A549 (cell line): ENCODE data around the gene CATSPERZ. TPM values are rescaled to one million over a fixed set of nuclear protein-coding genes. Genes with fewer than 3 reads are reported as not detected.
A peak's percentile ranks its signal among the peaks of the same experiment; 100 is the strongest.

ENCODE experiments used
- ATAC-seq, 2 experiments: fragments of 200-7000 bp in 1 of 2; fragments of >200 bp in 1 of 2; cut with Nextera tagmentation in 1 of 2; cut with Tn5 transposase in 1 of 2; 3 replicates each; pipeline versions ENCODE4 v1.8.0 to v1.9.1; 2018 to 2020; ENCODE audit warnings: mild to moderate bottlenecking in 1 of 2, moderate library complexity in 1 of 2
- CTCF ChIA-PET: fragments of 300-600 bp; sonication (Branson Sonifier 250); formaldehyde crosslinking; extraction: SDS; loops from one replicate; lab custom pipeline; 2021; ENCODE audit warnings: antibody characterized with exemption, inconsistent platforms; lab: Yijun Ruan, JAX
- POLR2A ChIA-PET: fragments of 350-600 bp; formaldehyde crosslinking; extraction: SDS; loops from one replicate; lab custom pipeline; 2021; ENCODE audit warnings: antibody characterized with exemption, inconsistent platforms; lab: Yijun Ruan, JAX
- DNase-seq, 2 experiments: peaks; one replicate each; pipeline versions ENCODE4 v3.0.0 to v3.0.0-alpha.2; 2011 to 2016; ENCODE audit warnings: low read depth in 1 of 2, low spot score in 1 of 2
- FAIRE-seq: peaks from 2 replicates; lab custom pipeline; 2011; peaks lifted over from hg19 to GRCh38; lab: Jason Lieb, UNC
- H3K27ac ChIP-seq, 2 experiments: fragments of >200 bp; sonication (Bioruptor Twin); formaldehyde crosslinking; 3 replicates each; pipeline ENCODE4 v1.5.1; 2016 to 2017
- H3K4me1 ChIP-seq: fragments of >200 bp; sonication (Bioruptor Twin); formaldehyde crosslinking; 3 replicates; pipeline ENCODE4 v1.6.1; 2016
- H3K4me2 ChIP-seq: fragments of >200 bp; sonication (Bioruptor Twin); formaldehyde crosslinking; 3 replicates; pipeline ENCODE4 v1.6.1; 2016
- H3K4me3 ChIP-seq: fragments of >200 bp; sonication (Bioruptor Twin); formaldehyde crosslinking; 3 replicates; pipeline ENCODE4 v1.5.1; 2016
- H3K9me3 ChIP-seq: fragments of >200 bp; sonication (Bioruptor Twin); formaldehyde crosslinking; 3 replicates; pipeline ENCODE4 v1.6.1; 2016
- FOSB ChIP-seq: fragments of 250-450 bp; sonication (Bioruptor Pico); IDR thresholded peaks from 2 replicates; pipeline ENCODE4 v1.5.0; 2020; ENCODE audit warnings: mild to moderate bottlenecking, moderate library complexity
- FOXS1 ChIP-seq: fragments of 250-450 bp; sonication (Bioruptor Pico); IDR thresholded peaks from 2 replicates; pipeline ENCODE4 v1.5.0; 2020; ENCODE audit warnings: mild to moderate bottlenecking, moderate library complexity
- HDAC2 ChIP-seq: fragments of 200-600 bp; sonication (generic); IDR thresholded peaks from 2 replicates; pipeline ENCODE4 v1.6.1; 2016
- HEYL ChIP-seq: fragments of 250-450 bp; sonication (Bioruptor Pico); IDR thresholded peaks from 2 replicates; pipeline ENCODE4 v1.8.0; 2021; ENCODE audit warnings: mild to moderate bottlenecking, moderate library complexity
- HOXA7 ChIP-seq: fragments of 250-450 bp; sonication (Bioruptor Pico); IDR thresholded peaks from 2 replicates; pipeline ENCODE4 v1.5.0; 2020; ENCODE audit warnings: mild to moderate bottlenecking, moderate library complexity
- JUNB ChIP-seq: fragments of >200 bp; sonication (Bioruptor Twin); formaldehyde crosslinking; IDR thresholded peaks from 2 replicates; pipeline ENCODE4 v1.6.1; 2016
- MAZ ChIP-seq: fragments of 150-350 bp; IDR thresholded peaks from 2 replicates; pipeline ENCODE4 v1.6.1; 2014; ENCODE audit warnings: antibody characterized with exemption, low read depth, low read length, borderline replicate concordance
- NPAS2 ChIP-seq: fragments of 250-450 bp; sonication (Bioruptor Pico); IDR thresholded peaks from 2 replicates; pipeline ENCODE4 v1.8.0; 2022; ENCODE audit warnings: mild to moderate bottlenecking, moderate library complexity, borderline replicate concordance
- PHF8 ChIP-seq: fragments of 200-600 bp; sonication (generic); IDR thresholded peaks from 2 replicates; pipeline ENCODE4 v1.6.1; 2016; ENCODE audit warnings: low read depth, mild to moderate bottlenecking, antibody characterized with exemption, moderate library complexity, borderline replicate concordance
- POLR2A ChIP-seq: IDR thresholded peaks from 2 replicates; pipeline ENCODE4 v1.6.1; 2012; ENCODE audit warnings: mild to moderate bottlenecking, low read length
- RAD21 ChIP-seq, 2 experiments: fragments of >200 bp in 1 of 2; sonication (Bioruptor Twin) in 1 of 2; formaldehyde crosslinking in 1 of 2; IDR thresholded peaks in 1 of 2; conservative IDR thresholded peaks in 1 of 2; 2 replicates in 1 of 2; 3 replicates in 1 of 2; pipeline ENCODE4 v1.6.1; 2012 to 2018; ENCODE audit warnings: inconsistent platforms in 1 of 2
- RARB ChIP-seq: fragments of 250-450 bp; sonication (Bioruptor Pico); IDR thresholded peaks from 2 replicates; pipeline ENCODE4 v1.8.0; 2021; ENCODE audit warnings: mild to moderate bottlenecking, moderate library complexity
- SMC3 ChIP-seq: fragments of >200 bp; sonication (Bioruptor Twin); formaldehyde crosslinking; IDR thresholded peaks from 3 replicates; pipeline ENCODE4 v1.6.1; 2018; ENCODE audit warnings: inconsistent platforms
- SREBF2 ChIP-seq: fragments of 450-650 bp; IDR thresholded peaks from 2 replicates; pipeline ENCODE4 v1.6.1; 2014; ENCODE audit warnings: mild to moderate bottlenecking, moderate library complexity
- ZNF302 ChIP-seq: fragments of 250-450 bp; sonication (Bioruptor Pico); IDR thresholded peaks from 2 replicates; pipeline ENCODE4 v1.9.0; 2021; ENCODE audit warnings: inconsistent platforms, mild to moderate bottlenecking, moderate library complexity
- WGBS: methylation state at CpG from one replicate; pipeline ENCODE4 v1.1.6; 2017; ENCODE audit errors: missing lambda C conversion rate; 5-methylcytosine and 5-hydroxymethylcytosine counted together
- polyA plus RNA-seq, 4 experiments: library from polyadenylated mRNA; depleted of rRNA in 3 of 4; stranded (reverse); fragments of >200 nt; fragmentation: RNase III in 1 of 4; extraction: RNeasy Plus Mini Kit Qiagen cat#74134 plus additional on column Dnase treatment in 1 of 4; gene quantifications; 2 replicates in 3 of 4; 3 replicates in 1 of 4; pipeline ENCODE4 v1.2.3, GENCODE V29; 2011 to 2017
- TF ChIP-seq, protein P1 (sequence below): IDR thresholded peaks from 2 replicates; pipeline ENCODE4 v1.6.1; 2012
- TF ChIP-seq, protein P2 (sequence below): fragments of 250-450 bp; sonication (Bioruptor Pico); IDR thresholded peaks from 2 replicates; pipeline ENCODE4 v1.5.0; 2021; ENCODE audit warnings: mild to moderate bottlenecking, moderate library complexity, borderline replicate concordance
- TF ChIP-seq, protein P3 (sequence below): fragments of 450-650 bp; IDR thresholded peaks from 2 replicates; pipeline ENCODE4 v1.6.1; 2014; ENCODE audit warnings: antibody characterized with exemption
- TF ChIP-seq, protein P4 (sequence below): fragments of 250-450 bp; sonication (Bioruptor Pico); IDR thresholded peaks from 2 replicates; pipeline ENCODE4 v1.5.0; 2020; ENCODE audit warnings: low read depth, mild to moderate bottlenecking, moderate library complexity
- TF ChIP-seq, protein P5 (sequence below): fragments of >200 bp; sonication (Bioruptor Twin); formaldehyde crosslinking; IDR thresholded peaks from 3 replicates; pipeline ENCODE4 v1.6.1; 2016
- TF ChIP-seq, protein P6 (sequence below): IDR thresholded peaks from 2 replicates; pipeline ENCODE4 v1.6.1; 2012; ENCODE audit warnings: low read depth, borderline replicate concordance
- TF ChIP-seq, protein P7 (sequence below): fragments of >200 bp; sonication (Bioruptor Twin); formaldehyde crosslinking; IDR thresholded peaks from 3 replicates; pipeline ENCODE4 v1.5.1; 2016

CATSPERZ gene
- polyA plus RNA-seq, 2 of the 4 experiments (the other 2 are of a cell fraction) = 1.9 to 3.4 TPM

DNA sequence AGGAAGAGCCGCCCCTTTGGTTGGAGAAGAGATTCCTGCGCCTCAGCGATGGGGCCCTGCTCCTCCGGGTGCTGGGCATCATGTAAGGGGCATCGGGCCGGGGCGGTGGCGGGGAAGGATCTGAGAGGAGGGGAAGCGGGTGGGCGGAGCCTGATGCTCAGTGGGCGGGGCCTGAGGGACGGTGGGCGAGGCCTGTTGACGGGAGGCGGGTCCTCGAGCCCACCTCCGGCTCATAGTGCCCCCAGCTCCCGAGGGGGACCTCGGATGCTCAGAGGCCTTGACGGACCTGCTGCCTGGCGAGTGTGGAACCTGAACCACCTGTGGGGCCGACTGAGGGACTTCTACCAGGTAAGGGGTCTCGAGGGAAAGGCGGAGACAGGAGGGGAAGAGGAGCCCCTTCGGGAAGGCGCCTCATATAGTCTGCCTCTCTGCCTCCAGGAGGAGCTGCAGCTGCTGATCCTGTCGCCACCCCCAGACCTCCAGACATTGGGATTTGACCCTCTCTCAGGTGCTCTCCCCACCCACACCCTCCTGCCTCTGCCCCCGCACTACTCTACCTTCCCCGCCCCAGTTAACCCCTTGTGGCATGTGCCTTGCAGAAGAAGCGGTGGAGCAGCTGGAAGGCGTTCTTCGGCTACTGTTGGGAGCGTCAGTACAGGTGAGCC, 40.6 kb downstream of the CATSPERZ start (continued):
- TF ChIP-seq, protein P1, sequence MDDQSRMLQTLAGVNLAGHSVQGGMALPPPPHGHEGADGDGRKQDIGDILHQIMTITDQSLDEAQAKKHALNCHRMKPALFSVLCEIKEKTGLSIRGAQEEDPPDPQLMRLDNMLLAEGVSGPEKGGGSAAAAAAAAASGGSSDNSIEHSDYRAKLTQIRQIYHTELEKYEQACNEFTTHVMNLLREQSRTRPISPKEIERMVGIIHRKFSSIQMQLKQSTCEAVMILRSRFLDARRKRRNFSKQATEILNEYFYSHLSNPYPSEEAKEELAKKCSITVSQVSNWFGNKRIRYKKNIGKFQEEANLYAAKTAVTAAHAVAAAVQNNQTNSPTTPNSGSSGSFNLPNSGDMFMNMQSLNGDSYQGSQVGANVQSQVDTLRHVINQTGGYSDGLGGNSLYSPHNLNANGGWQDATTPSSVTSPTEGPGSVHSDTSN = no peak

DNA sequence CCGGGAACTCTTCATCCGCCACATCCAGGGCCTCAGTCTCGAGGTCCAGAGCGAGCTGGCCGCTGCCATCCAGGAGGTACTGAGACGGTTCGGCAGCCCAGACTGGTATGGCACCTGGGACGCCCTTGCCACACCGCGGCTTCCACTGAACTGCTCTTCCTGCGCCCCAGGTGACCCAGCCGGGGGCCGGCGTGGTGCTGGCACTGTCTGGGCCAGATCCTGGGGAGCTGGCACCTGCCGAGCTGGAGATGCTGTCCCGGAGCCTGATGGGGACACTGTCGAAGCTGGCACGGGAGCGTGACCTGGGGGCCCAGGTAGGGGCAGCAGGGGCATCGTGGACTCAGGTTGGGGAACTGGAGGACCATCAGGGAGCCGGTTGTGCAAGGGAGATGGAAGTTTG, 41.3 kb downstream of the CATSPERZ start:
- ATAC-seq = no peak
- Histone ChIP-seq H3K27ac (no peak overlapping the region; a peak in 1 of 6 replicates), H3K4me2 (no peak overlapping the region; the same call in 2 of the 3 replicates), H3K9me3 (no peaks in the 10 kb centered on the region), H3K4me1 (peaks cover 14% of the 10 kb centered on the region), H3K4me3 (no peak overlapping the region)
- no peak for DNase-seq
- no peak for TF ChIP-seq FOSB
- no peak for TF ChIP-seq POLR2A
- no peak for TF ChIP-seq HDAC2
- no peak for TF ChIP-seq JUNB
- TF ChIP-seq, protein P2, sequence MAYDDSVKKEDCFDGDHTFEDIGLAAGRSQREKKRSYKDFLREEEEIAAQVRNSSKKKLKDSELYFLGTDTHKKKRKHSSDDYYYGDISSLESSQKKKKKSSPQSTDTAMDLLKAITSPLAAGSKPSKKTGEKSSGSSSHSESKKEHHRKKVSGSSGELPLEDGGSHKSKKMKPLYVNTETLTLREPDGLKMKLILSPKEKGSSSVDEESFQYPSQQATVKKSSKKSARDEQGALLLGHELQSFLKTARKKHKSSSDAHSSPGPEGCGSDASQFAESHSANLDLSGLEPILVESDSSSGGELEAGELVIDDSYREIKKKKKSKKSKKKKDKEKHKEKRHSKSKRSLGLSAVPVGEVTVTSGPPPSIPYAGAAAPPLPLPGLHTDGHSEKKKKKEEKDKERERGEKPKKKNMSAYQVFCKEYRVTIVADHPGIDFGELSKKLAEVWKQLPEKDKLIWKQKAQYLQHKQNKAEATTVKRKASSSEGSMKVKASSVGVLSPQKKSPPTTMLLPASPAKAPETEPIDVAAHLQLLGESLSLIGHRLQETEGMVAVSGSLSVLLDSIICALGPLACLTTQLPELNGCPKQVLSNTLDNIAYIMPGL (CRISPR knock-in tag) = no peak
- TF ChIP-seq NPAS2 = no peak
- no peak for TF ChIP-seq RARB (CRISPR knock-in tag)
- no peak for TF ChIP-seq HEYL (CRISPR knock-in tag)
- no peak for TF ChIP-seq MAZ
- no peak for TF ChIP-seq RAD21 (conservative IDR thresholded peaks at IDR 0.05 in 1 of 2, IDR thresholded peaks at IDR 0.05 in 1 of 2)
- TF ChIP-seq FOXS1 (CRISPR knock-in tag) = no peak
- TF ChIP-seq SREBF2 = no peak
- TF ChIP-seq, protein P3, sequence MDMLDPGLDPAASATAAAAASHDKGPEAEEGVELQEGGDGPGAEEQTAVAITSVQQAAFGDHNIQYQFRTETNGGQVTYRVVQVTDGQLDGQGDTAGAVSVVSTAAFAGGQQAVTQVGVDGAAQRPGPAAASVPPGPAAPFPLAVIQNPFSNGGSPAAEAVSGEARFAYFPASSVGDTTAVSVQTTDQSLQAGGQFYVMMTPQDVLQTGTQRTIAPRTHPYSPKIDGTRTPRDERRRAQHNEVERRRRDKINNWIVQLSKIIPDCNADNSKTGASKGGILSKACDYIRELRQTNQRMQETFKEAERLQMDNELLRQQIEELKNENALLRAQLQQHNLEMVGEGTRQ = no peak
- TF ChIP-seq ZNF302 (CRISPR knock-in tag) = no peak
- WGBS = 96% methylated on average over 8 of the region's 21 CpGs
- ChIA-PET POLR2A (interaction anchor here (0.6 to 1.6 kb wide), 4 partner anchors 13 to 24 kb away, joined by 7 to 24 read pairs (median 7); partner anchors contain the start of genes PRDX5 and TRMT112), CTCF (interaction anchor here (0.5 to 33.9 kb wide), 12 partner anchors 13 to 934 kb away, joined by 3 to 996 read pairs (median 3); partner anchors contain the start of genes CATSPERZ, ESRRA, PRDX5 and TRMT112)
- FAIRE-seq = no peak

DNA sequence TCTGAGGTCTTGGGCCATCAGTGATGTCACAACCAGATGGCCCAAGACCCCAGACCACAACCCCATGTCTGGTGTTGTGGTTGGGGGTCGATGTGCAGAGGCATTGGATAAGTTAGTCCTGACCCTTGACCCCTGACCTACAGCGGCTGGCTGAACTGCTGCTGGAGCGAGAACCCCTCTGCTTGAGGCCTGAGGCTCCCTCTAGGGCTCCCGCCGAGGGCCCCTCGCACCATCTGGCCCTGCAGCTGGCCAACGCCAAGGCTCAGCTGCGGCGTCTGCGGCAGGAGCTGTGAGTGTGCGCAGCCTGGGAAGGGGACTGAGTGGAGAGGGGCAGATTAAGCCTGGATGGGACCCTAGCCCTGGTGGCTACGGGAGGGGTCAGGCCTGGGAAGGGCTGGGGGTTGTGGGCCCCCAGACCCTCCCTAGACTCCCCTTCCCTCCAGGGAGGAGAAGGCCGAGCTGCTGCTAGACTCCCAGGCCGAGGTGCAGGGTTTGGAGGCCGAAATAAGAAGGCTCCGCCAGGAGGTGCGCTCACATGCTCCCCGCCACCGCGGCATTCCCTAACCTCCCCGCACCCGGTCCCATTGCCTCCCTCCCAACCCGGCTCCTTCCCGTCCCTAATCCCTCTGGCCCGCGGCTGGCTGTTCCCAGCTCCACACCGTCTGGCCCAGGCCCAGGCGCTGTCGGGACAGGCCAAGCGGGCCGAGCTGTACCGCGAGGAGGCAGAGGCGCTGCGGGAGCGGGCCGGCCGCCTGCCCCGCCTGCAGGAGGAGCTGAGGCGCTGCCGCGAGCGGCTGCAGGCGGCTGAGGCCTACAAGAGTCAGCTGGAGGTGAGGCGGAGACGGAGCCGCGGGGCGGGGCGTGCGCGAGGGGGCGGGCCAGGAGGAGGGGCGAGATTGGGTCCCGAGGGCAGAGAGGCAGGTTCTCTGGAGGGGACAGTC, 42.0 kb downstream of the CATSPERZ start:
- 46% methylated on average over 28 of the region's 55 CpGs for WGBS
- FAIRE-seq = no peak
- Histone ChIP-seq H3K9me3 (no peaks in the 10 kb centered on the region), H3K4me3 (peak overlapping the region; percentile 38), H3K4me1 (peaks cover 18% of the 10 kb centered on the region), H3K4me2 (peak overlapping the region; percentile 88), H3K27ac (peak overlapping the region; percentile 88 to 93)
- DNase-seq = peak; percentile 91 to 93
- ChIA-PET CTCF (interaction anchor here (0.7 to 33.9 kb wide), 11 partner anchors 12 to 303 kb away, joined by 3 to 996 read pairs (median 5); partner anchors contain the start of genes CATSPERZ, ESRRA, PRDX5 and TRMT112), POLR2A (interaction anchor here (0.6 to 1.5 kb wide), 9 partner anchors 10 to 101 kb away, joined by 3 to 24 read pairs (median 4); partner anchors contain the start of genes ESRRA, PRDX5 and TRMT112)
- ATAC-seq = peak; percentile 87 to 93
- peak; percentile 27 to 44; a peak in 3 of 5 replicates for TF ChIP-seq RAD21 (conservative IDR thresholded peaks at IDR 0.05 in 1 of 2, IDR thresholded peaks at IDR 0.05 in 1 of 2)
- no peak for TF ChIP-seq HOXA7 (CRISPR knock-in tag)
- TF ChIP-seq, protein P4, sequence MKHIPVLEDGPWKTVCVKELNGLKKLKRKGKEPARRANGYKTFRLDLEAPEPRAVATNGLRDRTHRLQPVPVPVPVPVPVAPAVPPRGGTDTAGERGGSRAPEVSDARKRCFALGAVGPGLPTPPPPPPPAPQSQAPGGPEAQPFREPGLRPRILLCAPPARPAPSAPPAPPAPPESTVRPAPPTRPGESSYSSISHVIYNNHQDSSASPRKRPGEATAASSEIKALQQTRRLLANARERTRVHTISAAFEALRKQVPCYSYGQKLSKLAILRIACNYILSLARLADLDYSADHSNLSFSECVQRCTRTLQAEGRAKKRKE (CRISPR knock-in tag) = peak; percentile 69; the same call in 1 of the 2 replicates
- TF ChIP-seq FOXS1 (CRISPR knock-in tag) = no peak
- TF ChIP-seq, protein P5, sequence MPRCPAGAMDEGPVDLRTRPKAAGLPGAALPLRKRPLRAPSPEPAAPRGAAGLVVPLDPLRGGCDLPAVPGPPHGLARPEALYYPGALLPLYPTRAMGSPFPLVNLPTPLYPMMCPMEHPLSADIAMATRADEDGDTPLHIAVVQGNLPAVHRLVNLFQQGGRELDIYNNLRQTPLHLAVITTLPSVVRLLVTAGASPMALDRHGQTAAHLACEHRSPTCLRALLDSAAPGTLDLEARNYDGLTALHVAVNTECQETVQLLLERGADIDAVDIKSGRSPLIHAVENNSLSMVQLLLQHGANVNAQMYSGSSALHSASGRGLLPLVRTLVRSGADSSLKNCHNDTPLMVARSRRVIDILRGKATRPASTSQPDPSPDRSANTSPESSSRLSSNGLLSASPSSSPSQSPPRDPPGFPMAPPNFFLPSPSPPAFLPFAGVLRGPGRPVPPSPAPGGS = 0 out of 3 replicates have a peak, but pooled peaks have one; percentile 40
- peak; percentile 55 for TF ChIP-seq SMC3
- TF ChIP-seq, protein P6, sequence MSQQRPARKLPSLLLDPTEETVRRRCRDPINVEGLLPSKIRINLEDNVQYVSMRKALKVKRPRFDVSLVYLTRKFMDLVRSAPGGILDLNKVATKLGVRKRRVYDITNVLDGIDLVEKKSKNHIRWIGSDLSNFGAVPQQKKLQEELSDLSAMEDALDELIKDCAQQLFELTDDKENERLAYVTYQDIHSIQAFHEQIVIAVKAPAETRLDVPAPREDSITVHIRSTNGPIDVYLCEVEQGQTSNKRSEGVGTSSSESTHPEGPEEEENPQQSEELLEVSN = 0 out of 2 replicates have a peak, but pooled peaks have one; percentile 60
- peak; percentile 73 for TF ChIP-seq PHF8
- TF ChIP-seq, protein P7, sequence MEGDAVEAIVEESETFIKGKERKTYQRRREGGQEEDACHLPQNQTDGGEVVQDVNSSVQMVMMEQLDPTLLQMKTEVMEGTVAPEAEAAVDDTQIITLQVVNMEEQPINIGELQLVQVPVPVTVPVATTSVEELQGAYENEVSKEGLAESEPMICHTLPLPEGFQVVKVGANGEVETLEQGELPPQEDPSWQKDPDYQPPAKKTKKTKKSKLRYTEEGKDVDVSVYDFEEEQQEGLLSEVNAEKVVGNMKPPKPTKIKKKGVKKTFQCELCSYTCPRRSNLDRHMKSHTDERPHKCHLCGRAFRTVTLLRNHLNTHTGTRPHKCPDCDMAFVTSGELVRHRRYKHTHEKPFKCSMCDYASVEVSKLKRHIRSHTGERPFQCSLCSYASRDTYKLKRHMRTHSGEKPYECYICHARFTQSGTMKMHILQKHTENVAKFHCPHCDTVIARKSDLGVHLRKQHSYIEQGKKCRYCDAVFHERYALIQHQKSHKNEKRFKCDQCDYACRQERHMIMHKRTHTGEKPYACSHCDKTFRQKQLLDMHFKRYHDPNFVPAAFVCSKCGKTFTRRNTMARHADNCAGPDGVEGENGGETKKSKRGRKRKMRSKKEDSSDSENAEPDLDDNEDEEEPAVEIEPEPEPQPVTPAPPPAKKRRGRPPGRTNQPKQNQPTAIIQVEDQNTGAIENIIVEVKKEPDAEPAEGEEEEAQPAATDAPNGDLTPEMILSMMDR = peak; percentile 43
